BE2C (cell line): ENCODE measurements around the gene SPON2.
A peak's percentile ranks its signal among the peaks of the same experiment; 100 is the strongest.
"Not testable (repeated sequence)": the region's sequence is repeated elsewhere in the genome, so short reads cannot be mapped to it uniquely, and the experiment has no call there.

Source experiments
- DNase-seq: peaks from one replicate; pipeline ENCODE4 v3.0.0-alpha.2; 2020
- H3K27me3 ChIP-seq: fragments of 250-450 bp; sonication (Bioruptor Pico); 2 replicates; pipeline ENCODE4 v1.5.1; 2020; ENCODE audit warnings: mild to moderate bottlenecking
- H3K36me3 ChIP-seq: fragments of 250-450 bp; sonication (Bioruptor Pico); 2 replicates; pipeline ENCODE4 v1.5.1; 2020; ENCODE audit warnings: mild to moderate bottlenecking
- H3K4me1 ChIP-seq: fragments of 250-450 bp; sonication (Bioruptor Pico); 2 replicates; pipeline ENCODE4 v1.5.1; 2020
- H3K4me3 ChIP-seq: 2 replicates; pipeline ENCODE4 v1.5.1; 2011; ENCODE audit warnings: low read depth, low read length
- H3K9me3 ChIP-seq: fragments of 250-450 bp; sonication (Bioruptor Pico); 2 replicates; pipeline ENCODE4 v1.5.1; 2020
- TF ChIP-seq, protein P1 (sequence below): IDR thresholded peaks from 2 replicates; pipeline ENCODE4 v1.5.1; 2012; ENCODE audit warnings: mild to moderate bottlenecking, low read depth, low read length

The SPON2 gene

DNA sequence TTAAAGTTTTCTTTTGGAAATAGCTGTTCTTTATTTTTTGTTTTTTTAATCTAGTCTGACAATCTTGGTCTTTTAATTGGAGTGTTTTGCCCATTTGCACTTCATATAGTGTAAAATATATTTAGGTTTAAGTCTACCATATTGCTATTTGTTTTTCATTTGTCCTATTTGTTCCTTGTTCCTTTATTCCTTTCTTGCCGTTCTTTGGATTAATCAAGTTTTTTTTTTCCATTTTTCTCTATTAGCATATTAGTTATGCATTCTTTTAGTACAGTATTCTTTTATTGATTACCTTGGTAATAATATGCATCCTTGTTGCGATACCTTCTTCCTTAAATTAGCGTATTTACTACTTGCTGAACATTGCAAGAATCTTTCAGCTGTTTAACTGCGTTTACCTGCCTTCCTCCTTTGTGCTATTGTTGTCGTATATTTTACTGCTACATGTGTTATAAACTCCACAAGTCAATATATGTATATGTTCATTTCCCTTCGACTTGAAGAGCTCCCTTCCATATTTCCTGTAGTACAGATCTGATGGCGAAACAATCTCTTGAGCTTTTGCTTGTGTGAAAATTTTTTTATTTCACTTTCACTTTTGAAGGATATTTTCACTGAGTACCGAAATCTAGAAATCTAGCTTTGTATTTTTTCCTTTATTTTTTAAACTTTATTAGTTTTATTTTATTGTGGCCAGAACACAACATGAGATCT lies 35.2 kb downstream of the SPON2 start:
- Histone ChIP-seq H3K4me1 (no peaks in the 10 kb centered on the region), H3K27me3 (peaks cover 59% of the 10 kb centered on the region), H3K4me3 (no peak overlapping the region), H3K36me3 (no peaks in the 10 kb centered on the region), H3K9me3 (no peaks in the 10 kb centered on the region)
- TF ChIP-seq, protein P1, sequence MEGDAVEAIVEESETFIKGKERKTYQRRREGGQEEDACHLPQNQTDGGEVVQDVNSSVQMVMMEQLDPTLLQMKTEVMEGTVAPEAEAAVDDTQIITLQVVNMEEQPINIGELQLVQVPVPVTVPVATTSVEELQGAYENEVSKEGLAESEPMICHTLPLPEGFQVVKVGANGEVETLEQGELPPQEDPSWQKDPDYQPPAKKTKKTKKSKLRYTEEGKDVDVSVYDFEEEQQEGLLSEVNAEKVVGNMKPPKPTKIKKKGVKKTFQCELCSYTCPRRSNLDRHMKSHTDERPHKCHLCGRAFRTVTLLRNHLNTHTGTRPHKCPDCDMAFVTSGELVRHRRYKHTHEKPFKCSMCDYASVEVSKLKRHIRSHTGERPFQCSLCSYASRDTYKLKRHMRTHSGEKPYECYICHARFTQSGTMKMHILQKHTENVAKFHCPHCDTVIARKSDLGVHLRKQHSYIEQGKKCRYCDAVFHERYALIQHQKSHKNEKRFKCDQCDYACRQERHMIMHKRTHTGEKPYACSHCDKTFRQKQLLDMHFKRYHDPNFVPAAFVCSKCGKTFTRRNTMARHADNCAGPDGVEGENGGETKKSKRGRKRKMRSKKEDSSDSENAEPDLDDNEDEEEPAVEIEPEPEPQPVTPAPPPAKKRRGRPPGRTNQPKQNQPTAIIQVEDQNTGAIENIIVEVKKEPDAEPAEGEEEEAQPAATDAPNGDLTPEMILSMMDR: no peak
- no peak for DNase-seq

DNA sequence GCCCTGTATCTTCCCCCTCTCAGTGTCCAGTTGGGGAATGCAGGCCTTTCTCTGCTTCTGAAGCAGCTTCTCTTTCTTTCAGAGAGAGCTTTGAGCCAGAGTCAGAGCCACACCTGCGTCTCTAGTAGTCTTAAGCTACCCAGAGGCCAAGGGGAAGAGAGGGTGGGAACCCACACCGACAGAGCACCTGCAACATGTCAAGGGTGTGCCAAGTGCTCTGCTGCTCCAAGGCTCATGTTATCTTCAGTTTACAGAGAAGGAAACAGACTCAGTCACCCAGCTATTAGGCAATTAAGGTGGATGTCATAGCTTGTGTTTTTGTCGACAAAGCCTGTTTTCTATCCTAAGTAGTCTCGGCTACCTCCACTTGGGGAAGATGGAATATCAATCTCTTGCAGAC lies 36.3 kb downstream of the SPON2 start:
- Histone ChIP-seq H3K4me1 (no peaks in the 10 kb centered on the region), H3K36me3 (no peaks in the 10 kb centered on the region), H3K27me3 (peaks cover 48% of the 10 kb centered on the region), H3K9me3 (no peaks in the 10 kb centered on the region), H3K4me3 (no peak overlapping the region)
- DNase-seq: no peak
- TF ChIP-seq, protein P1: no peak

DNA sequence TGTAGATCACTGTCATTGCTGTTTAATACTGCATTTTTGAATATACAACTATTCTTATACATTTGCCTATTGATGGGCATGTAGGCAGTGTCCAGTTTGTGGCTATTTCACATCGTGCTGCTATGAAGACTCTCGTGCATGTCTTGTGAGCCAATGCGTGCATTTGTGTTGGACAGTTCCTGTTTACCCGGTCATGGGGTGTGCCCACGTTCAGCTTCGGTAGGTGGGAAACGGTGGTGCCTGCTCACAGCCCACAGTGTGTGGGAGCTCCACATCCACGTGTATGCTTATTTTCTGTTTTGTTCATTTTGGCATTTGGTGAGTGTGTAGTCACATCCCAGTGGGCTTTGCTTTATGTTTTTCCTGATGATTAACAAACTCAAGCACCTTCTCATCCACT lies 39.4 kb downstream of the SPON2 start:
- Histone ChIP-seq H3K9me3 (no peaks in the 10 kb centered on the region), H3K4me1 (no peaks in the 10 kb centered on the region), H3K36me3 (no peaks in the 10 kb centered on the region), H3K27me3 (peaks cover 28% of the 10 kb centered on the region), H3K4me3 (no peak overlapping the region)
- TF ChIP-seq, protein P1: no peak
- no peak for DNase-seq

DNA sequence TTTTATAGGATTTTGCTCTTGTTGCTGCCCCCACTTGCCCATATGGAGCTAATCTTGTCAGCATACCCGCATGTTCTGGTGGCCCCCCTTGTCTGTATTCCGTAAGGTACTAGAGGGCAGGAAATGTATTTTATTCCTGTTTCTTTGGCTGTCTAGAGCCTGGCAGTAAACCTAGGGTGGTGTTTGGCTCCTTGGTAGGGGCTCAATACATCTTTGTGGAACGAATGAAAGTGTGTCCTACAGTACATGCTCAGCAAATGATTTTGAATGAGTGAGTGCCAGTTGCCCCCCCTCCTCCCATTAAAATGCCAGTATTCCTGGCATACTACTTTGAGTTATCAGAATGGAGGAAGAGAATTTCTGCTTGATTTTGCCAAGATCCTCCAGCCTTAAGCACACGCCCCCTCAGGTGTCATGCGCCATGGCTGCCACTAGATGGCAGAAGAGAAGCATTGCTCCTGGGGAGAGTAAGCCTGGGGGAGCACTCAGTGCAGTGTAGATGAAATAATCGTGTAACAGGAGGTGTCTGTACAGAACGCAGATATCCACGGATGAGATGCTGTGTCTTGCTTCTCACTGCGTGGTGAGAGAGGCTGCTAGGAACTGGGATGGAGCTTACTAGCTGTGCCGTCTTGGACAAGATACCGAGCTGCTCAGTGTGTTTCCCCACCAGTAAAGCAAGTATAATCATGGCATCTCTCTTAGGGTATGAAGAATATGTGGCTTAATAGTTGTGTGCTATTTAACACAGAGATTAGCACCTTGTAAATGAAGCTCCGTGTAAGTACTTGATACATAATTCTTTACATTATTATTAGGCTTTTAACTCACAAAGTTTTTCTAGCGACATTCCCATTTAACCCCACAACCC lies 41.8 kb downstream of the SPON2 start:
- Histone ChIP-seq H3K4me3 (no peak overlapping the region), H3K9me3 (no peaks in the 10 kb centered on the region), H3K27me3 (peaks cover 7% of the 10 kb centered on the region), H3K4me1 (no peaks in the 10 kb centered on the region), H3K36me3 (no peaks in the 10 kb centered on the region)
- DNase-seq: peak; percentile 64
- TF ChIP-seq, protein P1: peak; percentile 100

DNA sequence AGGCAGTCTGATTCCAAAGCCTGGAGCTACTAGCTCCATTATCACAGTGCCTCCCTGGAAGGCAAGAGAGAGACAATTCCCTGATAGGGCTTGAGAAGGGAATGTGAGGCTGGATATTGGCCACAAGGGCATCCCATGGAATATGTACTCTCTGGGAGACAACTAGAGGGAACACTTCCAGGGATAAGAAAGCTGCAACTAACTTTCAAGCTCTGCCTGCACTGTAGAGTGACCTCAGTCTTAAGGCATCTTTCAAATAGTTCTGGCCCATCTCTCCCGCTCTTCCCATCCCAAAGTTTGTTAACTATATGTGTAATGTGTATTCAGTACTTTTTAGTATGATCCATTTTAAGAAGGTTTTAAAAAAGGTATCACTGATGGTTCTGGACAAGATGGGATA lies 45.9 kb downstream of the SPON2 start:
- Histone ChIP-seq H3K4me3 (no peak overlapping the region), H3K9me3 (no peaks in the 10 kb centered on the region), H3K27me3 (no peaks in the 10 kb centered on the region; the same call in none of the 2 replicates), H3K36me3 (no peaks in the 10 kb centered on the region), H3K4me1 (no peaks in the 10 kb centered on the region)
- no peak for DNase-seq
- TF ChIP-seq, protein P1: no peak

DNA sequence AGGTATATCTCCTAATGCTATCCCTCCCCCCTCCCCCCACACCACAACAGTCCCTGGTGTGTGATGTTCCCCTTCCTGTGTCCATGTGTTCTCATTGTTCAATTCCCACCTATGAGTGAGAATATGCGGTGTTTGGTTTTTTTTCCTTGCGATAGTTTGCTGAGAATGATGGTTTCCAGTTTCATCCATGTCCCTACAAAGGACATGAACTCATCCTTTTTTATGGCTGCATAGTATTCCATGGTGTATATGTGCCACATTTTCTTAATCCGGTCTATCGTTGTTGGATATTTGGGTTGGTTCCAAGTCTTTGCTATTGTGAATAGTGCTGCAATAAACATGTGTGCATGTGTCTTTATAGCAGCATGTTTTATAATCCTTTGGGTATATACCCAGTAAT lies 46.9 kb downstream of the SPON2 start:
- not testable (repeated sequence) for DNase-seq, H3K4me3 ChIP-seq, H3K4me1 ChIP-seq, H3K36me3 ChIP-seq, H3K9me3 ChIP-seq, H3K27me3 ChIP-seq
